Inferior parietal cortex (tissue), 1 donor: Measurements from ENCODE around the gene AUTS2.

Experiments used
- DNase-seq: peaks from one replicate; pipeline ENCODE4 v3.0.0-alpha.2; 2016; ENCODE audit errors: extremely low spot score

Gene AUTS2

GRCh38 chr7:69599955-69600709 lies 1.9 kb downstream of the AUTS2 start:
- no peak for DNase-seq

- no peak for DNase-seq
These were observed 2.6 kb downstream of the AUTS2 start for GRCh38 chr7:69600710-69601519.

- no peak for DNase-seq
These were observed 4.2 kb downstream of the AUTS2 start for GRCh38 chr7:69602522-69602921.

GRCh38 chr7:69603351-69603750 lies 5.1 kb downstream of the AUTS2 start:
- no peak for DNase-seq

GRCh38 chr7:69603937-69604494 lies 5.7 kb downstream of the AUTS2 start:
- DNase-seq: no peak

- no peak for DNase-seq
These were observed 6.8 kb downstream of the AUTS2 start for GRCh38 chr7:69605070-69605469.

- no peak for DNase-seq
These were observed 7.3 kb downstream of the AUTS2 start for GRCh38 chr7:69605546-69605945.

GRCh38 chr7:69608049-69608448 lies 9.8 kb downstream of the AUTS2 start:
- no peak for DNase-seq

- DNase-seq: no peak
These were observed 10.6 kb downstream of the AUTS2 start for GRCh38 chr7:69608878-69609277.

GRCh38 chr7:69609541-69610373 lies 11.5 kb downstream of the AUTS2 start:
- no peak for DNase-seq

- no peak for DNase-seq
These were observed 12.3 kb downstream of the AUTS2 start for GRCh38 chr7:69610374-69611084.

GRCh38 chr7:69612981-69613380 lies 14.7 kb downstream of the AUTS2 start:
- no peak for DNase-seq

- DNase-seq: no peak
These were observed 15.6 kb downstream of the AUTS2 start for GRCh38 chr7:69613846-69614245.

GRCh38 chr7:69615685-69616084 lies 17.4 kb downstream of the AUTS2 start:
- DNase-seq: no peak

- no peak for DNase-seq
These were observed 19.1 kb downstream of the AUTS2 start for GRCh38 chr7:69617364-69617763.

GRCh38 chr7:69619054-69619453 lies 20.8 kb downstream of the AUTS2 start:
- DNase-seq: no peak

- DNase-seq: no peak
These were observed 21.4 kb downstream of the AUTS2 start for GRCh38 chr7:69619635-69620034.

GRCh38 chr7:69620063-69620462 lies 21.8 kb downstream of the AUTS2 start:
- no peak for DNase-seq

GRCh38 chr7:69620650-69621049 lies 22.4 kb downstream of the AUTS2 start:
- no peak for DNase-seq

GRCh38 chr7:69622014-69622835 lies 23.9 kb downstream of the AUTS2 start:
- no peak for DNase-seq
